HG03095 (cell line): ENCODE measurements around the gene TMEM9.

Source experiments
- ATAC-seq: cut with Tn5 transposase; IDR thresholded peaks from one replicate; pipeline ENCODE4 v1.9.1; 2021; ENCODE audit warnings: moderate library complexity; ENCODE audit not compliant: unreplicated experiment

TMEM9 gene

GRCh38 chr1:201146626-201147390 is 7.5 kb downstream of the TMEM9 start:
- ATAC-seq = no peak

GRCh38 chr1:201145816-201146215 is 8.5 kb downstream of the TMEM9 start:
- ATAC-seq = no peak

- no peak for ATAC-seq
Measured at GRCh38 chr1:201145132-201145531, 9.1 kb downstream of the TMEM9 start.

- no peak for ATAC-seq
Measured at GRCh38 chr1:201144701-201145100, 9.6 kb downstream of the TMEM9 start.

- ATAC-seq = no peak
Measured at GRCh38 chr1:201143726-201144635, 10.3 kb downstream of the TMEM9 start.

- no peak for ATAC-seq
Measured at GRCh38 chr1:201142849-201143725, 11.2 kb downstream of the TMEM9 start.

GRCh38 chr1:201142011-201142848 is 12.0 kb downstream of the TMEM9 start:
- no peak for ATAC-seq

- no peak for ATAC-seq
Measured at GRCh38 chr1:201141418-201141817, 12.9 kb downstream of the TMEM9 start.

- no peak for ATAC-seq
Measured at GRCh38 chr1:201140941-201141260, 13.4 kb downstream of the TMEM9 start.

GRCh38 chr1:201140235-201140940 is 13.9 kb downstream of the TMEM9 start:
- ATAC-seq = no peak

GRCh38 chr1:201139756-201140155 is 14.5 kb downstream of the TMEM9 start:
- no peak for ATAC-seq

GRCh38 chr1:201139306-201139705 is 15.0 kb downstream of the TMEM9 start:
- ATAC-seq = no peak

GRCh38 chr1:201138311-201138840 is 15.9 kb downstream of the TMEM9 start:
- no peak for ATAC-seq

- no peak for ATAC-seq
Measured at GRCh38 chr1:201137579-201138310, 16.5 kb downstream of the TMEM9 start.

GRCh38 chr1:201137024-201137392 is 17.3 kb downstream of the TMEM9 start:
- no peak for ATAC-seq

- no peak for ATAC-seq
Measured at GRCh38 chr1:201136355-201137023, 17.8 kb downstream of the TMEM9 start.

- no peak for ATAC-seq
Measured at GRCh38 chr1:201134405-201134804, 19.9 kb downstream of the TMEM9 start.

GRCh38 chr1:201131398-201131797 is 22.9 kb downstream of the TMEM9 start:
- ATAC-seq = no peak
